Mucosa of rectum (tissue), 2 donors: ENCODE data around the gene NOS3.
"Not testable (repeated sequence)": the region's sequence is repeated elsewhere in the genome, so short reads cannot be mapped to it uniquely, and the experiment has no call there.

Source experiments
- H3K27ac ChIP-seq, 2 donors: one replicate each; pipeline ENCODE4 v1.7.0; 2013; ENCODE audit warnings: inconsistent platforms in 2 of 2, low read depth in 2 of 2, low read length in 2 of 2
- H3K27me3 ChIP-seq, 2 donors: one replicate each; pipeline ENCODE4 v1.7.0; 2013; ENCODE audit warnings: low read length in 2 of 2; ENCODE audit not compliant: control insufficient read depth in 2 of 2, insufficient read depth in 2 of 2
- H3K36me3 ChIP-seq, 2 donors: one replicate each; pipeline ENCODE4 v1.7.0; 2013; ENCODE audit warnings: low read length in 2 of 2; ENCODE audit not compliant: control insufficient read depth in 2 of 2, insufficient read depth in 2 of 2
- H3K4me1 ChIP-seq, 2 donors: one replicate each; pipeline ENCODE4 v1.7.0; 2013; ENCODE audit warnings: low read length in 2 of 2, mild to moderate bottlenecking in 1 of 2; ENCODE audit not compliant: control insufficient read depth in 2 of 2, insufficient read depth in 2 of 2
- H3K4me3 ChIP-seq, 2 donors: one replicate each; pipeline ENCODE4 v1.7.0; 2013; ENCODE audit warnings: low read length in 2 of 2
- H3K9ac ChIP-seq, 2 donors: one replicate each; pipeline ENCODE4 v1.7.0; 2013; ENCODE audit warnings: low read length in 2 of 2, low read depth in 1 of 2, mild to moderate bottlenecking in 1 of 2
- H3K9me3 ChIP-seq, 2 donors: one replicate each; pipeline ENCODE4 v1.7.0; 2013; ENCODE audit warnings: low read length in 2 of 2; ENCODE audit not compliant: control insufficient read depth in 2 of 2
- donor health status: healthy.
- donor health status: Normal muscosa, but diverticular disease.

NOS3 gene

GRCh38 chr7:151035026-151035717, 44.4 kb downstream of the NOS3 start:
- Histone ChIP-seq H3K9me3 (no peaks in the 10 kb centered on the region), H3K4me1 (no peaks in the 10 kb centered on the region), H3K27ac (no peak overlapping the region), H3K4me3 (no peak overlapping the region), H3K36me3 (peaks cover 29 to 31% of the 10 kb centered on the region in 2 donors), H3K27me3 (no peaks in the 10 kb centered on the region), H3K9ac (no peak overlapping the region)

GRCh38 chr7:151035902-151036301, 45.1 kb downstream of the NOS3 start:
- Histone ChIP-seq H3K9ac (no peak overlapping the region), H3K27ac (no peak overlapping the region), H3K27me3 (no peaks in the 10 kb centered on the region), H3K9me3 (no peaks in the 10 kb centered on the region), H3K4me1 (no peaks in the 10 kb centered on the region), H3K36me3 (peaks cover 29 to 31% of the 10 kb centered on the region in 2 donors), H3K4me3 (no peak overlapping the region)

- Histone ChIP-seq H3K36me3 (peaks cover 24 to 29% of the 10 kb centered on the region in 2 donors), H3K4me3 (no peak overlapping the region), H3K27me3 (no peaks in the 10 kb centered on the region), H3K27ac (no peak overlapping the region), H3K9ac (no peak overlapping the region), H3K9me3 (no peaks in the 10 kb centered on the region), H3K4me1 (no peaks in the 10 kb centered on the region)
Measured at GRCh38 chr7:151038951-151039849, 48.4 kb downstream of the NOS3 start.

- Histone ChIP-seq H3K27me3 (no peaks in the 10 kb centered on the region), H3K27ac (no peak overlapping the region), H3K4me3 (no peak overlapping the region), H3K36me3 (peaks cover 19 to 21% of the 10 kb centered on the region in 2 donors), H3K9me3 (no peaks in the 10 kb centered on the region), H3K9ac (no peak overlapping the region), H3K4me1 (no peaks in the 10 kb centered on the region)
Measured at GRCh38 chr7:151039850-151040548, 49.2 kb downstream of the NOS3 start.

GRCh38 chr7:151040616-151041375, 50.0 kb downstream of the NOS3 start:
- Histone ChIP-seq H3K4me3 (no peak overlapping the region), H3K36me3 (peaks cover 13 to 14% of the 10 kb centered on the region in 2 donors), H3K27ac (no peak overlapping the region), H3K9ac (no peak overlapping the region), H3K27me3 (no peaks in the 10 kb centered on the region), H3K4me1 (no peaks in the 10 kb centered on the region), H3K9me3 (no peaks in the 10 kb centered on the region)

GRCh38 chr7:151043449-151043848, 52.6 kb downstream of the NOS3 start:
- not testable (repeated sequence) for H3K27me3 ChIP-seq, H3K4me3 ChIP-seq, H3K36me3 ChIP-seq, H3K9ac ChIP-seq, H3K27ac ChIP-seq, H3K4me1 ChIP-seq, H3K9me3 ChIP-seq

- Histone ChIP-seq H3K36me3 (peaks cover 0 to 5% of the 10 kb centered on the region in 2 donors), H3K9ac (no peak overlapping the region), H3K9me3 (no peaks in the 10 kb centered on the region), H3K27ac (no peak overlapping the region), H3K27me3 (no peaks in the 10 kb centered on the region), H3K4me1 (no peaks in the 10 kb centered on the region), H3K4me3 (no peak overlapping the region)
Measured at GRCh38 chr7:151043959-151044358, 53.1 kb downstream of the NOS3 start.

- Histone ChIP-seq H3K27ac (no peak overlapping the region), H3K27me3 (no peaks in the 10 kb centered on the region), H3K9me3 (no peaks in the 10 kb centered on the region), H3K9ac (no peak overlapping the region), H3K4me1 (no peaks in the 10 kb centered on the region), H3K4me3 (no peak overlapping the region), H3K36me3 (peaks cover 0 to 5% of the 10 kb centered on the region in 2 donors)
Measured at GRCh38 chr7:151045262-151045661, 54.4 kb downstream of the NOS3 start.

GRCh38 chr7:151045967-151046366, 55.1 kb downstream of the NOS3 start:
- no peak overlapping the region for H3K9ac ChIP-seq
- no peak overlapping the region for H3K27ac ChIP-seq
- H3K4me1 ChIP-seq = no peaks in the 10 kb centered on the region
- no peaks in the 10 kb centered on the region for H3K27me3 ChIP-seq
- no peak overlapping the region for H3K4me3 ChIP-seq
- peaks cover 0 to 5% of the 10 kb centered on the region in 2 donors for H3K36me3 ChIP-seq
- no peaks in the 10 kb centered on the region for H3K9me3 ChIP-seq
